Mammary epithelial cell (primary cell): Measurements from ENCODE around the gene SKAP2.

ENCODE experiments used
- EZH2 ChIP-seq: IDR thresholded peaks from 2 replicates; pipeline ENCODE4 v1.6.1; 2012; ENCODE audit warnings: low read length, inconsistent platforms, borderline replicate concordance
- TF ChIP-seq, protein P1 (sequence below), 2 donors: IDR thresholded peaks in 1 of 2; conservative IDR thresholded peaks in 1 of 2; 2 replicates each; pipeline ENCODE4 v1.5.1; 2011 to 2012; ENCODE audit warnings: inconsistent platforms in 2 of 2, low read length in 2 of 2, mild to moderate bottlenecking in 2 of 2, control low read depth in 1 of 2, low read depth in 1 of 2; ENCODE audit not compliant: insufficient read depth in 1 of 2; ENCODE audit errors: extremely low read depth in 1 of 2

DNA sequence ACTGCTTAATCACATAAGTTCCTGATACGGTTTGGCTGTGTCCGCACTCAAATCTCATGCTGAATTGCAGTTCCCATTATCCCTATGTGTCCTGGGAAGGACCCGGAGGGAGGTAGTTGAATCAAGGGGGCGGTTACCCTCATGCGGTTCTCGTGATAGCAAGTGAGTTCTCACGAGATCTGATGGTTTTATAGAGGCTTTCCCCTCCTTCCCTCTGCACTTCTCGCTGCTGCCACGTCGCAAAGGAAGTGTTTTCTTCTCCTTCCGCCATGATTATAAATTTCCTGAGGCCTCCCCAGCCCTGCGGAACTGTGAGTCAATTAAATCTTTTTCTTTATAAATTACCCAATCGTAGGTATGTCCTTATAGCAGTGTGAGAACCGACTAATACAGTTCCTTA is 226.2 kb downstream of the SKAP2 start:
- TF ChIP-seq, protein P1, sequence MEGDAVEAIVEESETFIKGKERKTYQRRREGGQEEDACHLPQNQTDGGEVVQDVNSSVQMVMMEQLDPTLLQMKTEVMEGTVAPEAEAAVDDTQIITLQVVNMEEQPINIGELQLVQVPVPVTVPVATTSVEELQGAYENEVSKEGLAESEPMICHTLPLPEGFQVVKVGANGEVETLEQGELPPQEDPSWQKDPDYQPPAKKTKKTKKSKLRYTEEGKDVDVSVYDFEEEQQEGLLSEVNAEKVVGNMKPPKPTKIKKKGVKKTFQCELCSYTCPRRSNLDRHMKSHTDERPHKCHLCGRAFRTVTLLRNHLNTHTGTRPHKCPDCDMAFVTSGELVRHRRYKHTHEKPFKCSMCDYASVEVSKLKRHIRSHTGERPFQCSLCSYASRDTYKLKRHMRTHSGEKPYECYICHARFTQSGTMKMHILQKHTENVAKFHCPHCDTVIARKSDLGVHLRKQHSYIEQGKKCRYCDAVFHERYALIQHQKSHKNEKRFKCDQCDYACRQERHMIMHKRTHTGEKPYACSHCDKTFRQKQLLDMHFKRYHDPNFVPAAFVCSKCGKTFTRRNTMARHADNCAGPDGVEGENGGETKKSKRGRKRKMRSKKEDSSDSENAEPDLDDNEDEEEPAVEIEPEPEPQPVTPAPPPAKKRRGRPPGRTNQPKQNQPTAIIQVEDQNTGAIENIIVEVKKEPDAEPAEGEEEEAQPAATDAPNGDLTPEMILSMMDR (conservative IDR thresholded peaks at IDR 0.05 in 1 of 2, IDR thresholded peaks at IDR 0.05 in 1 of 2; ENCODE audit: extremely low read depth in 1 of 2, insufficient read depth in 1 of 2, low read depth in 1 of 2, low read length in 2 of 2), result no peak
- no peak for TF ChIP-seq EZH2
